Stimulated activated naive CD8-positive, alpha-beta T cell treated with anti-CD3 and anti-CD28 coated beads, Interleukin-15, Interleukin-2, amounts not matched to agents 100 U/mL and 50 U/mL, for 24 hours (primary cell): Measurements from ENCODE around the gene ZAP70.

Experiments
- ATAC-seq: fragments of 150-1000 bp; cut with Tn5 transposase; one replicate; pipeline ENCODE4 v1.10.0; 2021
- DNase-seq: peaks from one replicate; pipeline ENCODE4 v3.0.0; 2021

ZAP70 gene

DNA sequence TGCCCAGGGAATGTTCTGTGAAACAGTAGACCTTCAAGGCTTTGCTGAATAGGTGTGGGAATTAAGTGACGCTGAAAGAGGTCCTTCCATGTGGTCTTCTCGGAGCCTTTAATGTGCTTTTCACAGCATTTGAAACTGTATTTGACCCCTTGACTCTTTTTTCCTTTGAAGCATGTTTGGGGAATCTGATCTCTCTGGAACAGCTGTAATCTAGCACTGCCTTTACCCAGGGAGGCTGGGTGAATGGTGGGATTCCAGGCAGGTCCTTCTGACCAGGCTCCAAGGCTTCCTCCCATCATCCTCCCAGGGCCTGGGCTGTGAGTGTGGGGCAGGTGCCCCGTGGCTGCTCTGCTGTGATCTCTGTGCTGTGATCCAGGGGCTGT lies 4.2 kb downstream of the ZAP70 start:
- DNase-seq (no peak), ATAC-seq (no peak)

DNA sequence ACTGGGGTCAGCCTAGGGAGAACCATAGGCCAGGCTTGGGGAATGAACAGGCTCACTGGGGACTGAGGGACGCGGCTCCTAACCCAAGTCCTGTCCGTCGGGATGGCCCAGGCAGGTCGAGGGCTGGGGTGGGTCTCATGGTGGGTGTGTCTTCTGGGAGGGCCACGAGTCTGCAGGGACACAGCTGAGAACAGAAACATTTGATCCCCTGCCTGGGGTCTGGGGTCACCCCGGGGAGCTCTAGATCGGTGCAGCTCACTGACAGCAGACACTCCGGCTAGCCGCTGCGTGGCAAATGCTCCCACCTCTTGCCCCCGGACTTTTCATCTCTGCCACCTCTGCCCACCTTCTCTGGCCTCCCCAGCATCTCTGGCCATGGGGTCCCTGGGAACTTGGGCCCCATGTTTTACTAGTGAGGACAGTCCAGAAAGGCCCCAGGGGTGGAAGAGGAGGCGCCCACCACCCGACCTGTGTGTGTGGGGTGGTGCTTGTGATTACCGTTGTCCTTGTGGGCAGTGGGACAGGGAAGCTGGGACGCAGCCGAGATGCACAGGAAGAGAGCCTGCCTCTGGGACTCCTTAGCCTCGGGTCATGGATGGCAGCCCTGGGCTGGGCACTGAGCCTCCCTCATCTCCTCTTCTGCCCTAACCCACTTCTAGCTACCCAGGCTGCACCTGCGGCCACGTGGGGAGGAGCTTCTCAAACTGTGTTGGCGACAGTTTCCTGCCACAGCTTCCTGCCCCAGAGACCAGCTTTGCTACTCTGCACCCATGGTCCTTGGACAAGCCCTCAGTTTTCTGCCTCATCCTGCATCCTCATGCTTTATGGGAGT lies 4.9 kb downstream of the ZAP70 start:
- ATAC-seq (peak; percentile 70), DNase-seq (peak; percentile 79)

DNA sequence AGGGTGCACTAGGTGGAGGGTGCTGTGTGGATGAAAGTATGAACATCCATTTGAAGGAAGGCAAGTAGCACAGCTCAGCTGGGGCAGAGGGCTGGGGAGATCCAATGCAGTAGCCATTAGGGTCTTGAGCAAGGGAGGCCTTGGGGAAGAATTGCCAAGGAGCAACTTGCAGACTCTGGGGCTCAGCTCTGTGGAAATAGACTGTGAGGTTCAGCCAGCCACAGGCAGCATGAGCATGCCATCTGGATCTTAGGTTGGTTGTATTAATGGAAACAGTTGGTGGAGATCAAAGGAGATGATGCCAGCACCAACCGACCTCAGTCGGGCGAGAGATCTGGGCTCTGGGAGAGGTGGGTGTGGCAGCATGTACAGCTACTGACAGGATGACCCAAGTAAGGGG lies 5.6 kb downstream of the ZAP70 start:
- ATAC-seq (peak; percentile 14), DNase-seq (peak; percentile 42)

DNA sequence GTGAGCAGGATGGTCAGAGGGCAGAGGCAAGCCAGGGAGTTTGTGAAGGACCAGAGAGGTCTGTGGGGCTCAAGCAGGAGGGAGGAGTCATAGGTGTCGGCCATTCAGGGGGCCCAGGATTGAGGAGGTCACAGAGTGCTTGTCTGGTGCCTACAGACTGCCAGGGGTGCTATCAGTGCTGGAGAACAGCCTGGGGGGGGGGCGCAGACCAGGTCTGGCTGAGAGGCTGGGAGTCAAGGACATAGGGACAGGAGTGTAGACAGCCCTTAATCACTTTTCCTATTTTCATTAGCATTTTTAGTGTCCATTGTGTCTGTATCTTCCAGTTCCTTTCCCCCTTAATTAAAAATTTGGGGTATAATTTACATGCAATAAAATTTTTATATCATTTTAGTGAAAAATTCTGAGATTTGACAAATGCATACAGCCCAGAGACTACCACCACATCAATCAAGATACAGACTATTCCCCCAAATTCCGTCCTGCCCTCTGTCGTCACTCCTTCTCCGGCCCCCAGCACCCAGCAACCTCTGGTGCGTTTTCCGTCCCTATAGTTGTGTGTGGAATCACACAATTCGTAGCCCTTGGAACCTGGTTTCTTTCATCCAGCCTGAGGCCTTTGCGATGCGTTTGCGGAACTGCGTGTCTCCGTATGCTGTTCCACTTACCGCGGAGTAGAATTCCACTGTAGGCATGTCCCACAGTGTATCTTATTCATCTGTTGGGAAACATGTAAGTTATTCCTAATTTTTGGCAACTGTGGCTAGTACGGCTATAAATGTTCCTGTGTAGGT lies 6.2 kb downstream of the ZAP70 start:
- ATAC-seq = no peak
- DNase-seq = no peak

DNA sequence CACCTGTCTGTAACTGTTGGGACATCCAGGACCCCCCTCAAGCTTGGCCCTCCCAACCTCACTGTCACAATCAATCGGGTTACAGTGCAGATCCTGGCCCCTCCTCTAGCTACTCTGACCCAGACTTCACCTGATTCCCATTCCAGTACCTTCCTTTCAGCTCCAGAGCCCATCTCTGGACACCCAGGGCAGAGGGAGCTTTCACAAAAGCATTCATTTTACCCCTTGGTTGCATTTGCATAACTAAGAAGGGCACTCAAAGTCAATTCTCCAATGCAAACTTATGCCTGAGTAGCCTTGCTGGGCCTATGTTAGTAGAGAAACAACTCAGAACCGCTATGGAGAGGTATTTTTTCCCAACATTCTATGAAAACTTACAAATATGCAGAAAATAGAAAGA lies 7.4 kb downstream of the ZAP70 start:
- DNase-seq (no peak), ATAC-seq (no peak)

DNA sequence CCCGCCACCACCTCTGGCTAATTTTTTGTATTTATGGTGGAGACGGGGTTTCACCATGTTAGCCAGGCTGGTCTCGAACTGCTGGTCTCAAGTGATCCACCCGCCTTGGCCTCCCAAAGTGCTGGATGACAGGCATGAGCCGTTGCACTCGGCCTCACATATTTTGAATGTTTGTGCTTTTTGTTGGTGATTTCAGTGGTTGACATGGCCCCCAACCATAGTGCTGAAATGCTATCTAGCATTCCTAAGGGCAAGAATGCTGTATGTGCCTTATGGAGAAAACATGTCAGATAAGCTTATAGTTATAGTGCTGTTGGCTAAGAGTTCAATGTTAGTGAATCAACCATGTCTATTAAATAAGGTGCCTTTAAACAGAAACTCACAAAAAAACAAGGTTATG lies 8.9 kb downstream of the ZAP70 start:
- DNase-seq (no peak), ATAC-seq (no peak)

DNA sequence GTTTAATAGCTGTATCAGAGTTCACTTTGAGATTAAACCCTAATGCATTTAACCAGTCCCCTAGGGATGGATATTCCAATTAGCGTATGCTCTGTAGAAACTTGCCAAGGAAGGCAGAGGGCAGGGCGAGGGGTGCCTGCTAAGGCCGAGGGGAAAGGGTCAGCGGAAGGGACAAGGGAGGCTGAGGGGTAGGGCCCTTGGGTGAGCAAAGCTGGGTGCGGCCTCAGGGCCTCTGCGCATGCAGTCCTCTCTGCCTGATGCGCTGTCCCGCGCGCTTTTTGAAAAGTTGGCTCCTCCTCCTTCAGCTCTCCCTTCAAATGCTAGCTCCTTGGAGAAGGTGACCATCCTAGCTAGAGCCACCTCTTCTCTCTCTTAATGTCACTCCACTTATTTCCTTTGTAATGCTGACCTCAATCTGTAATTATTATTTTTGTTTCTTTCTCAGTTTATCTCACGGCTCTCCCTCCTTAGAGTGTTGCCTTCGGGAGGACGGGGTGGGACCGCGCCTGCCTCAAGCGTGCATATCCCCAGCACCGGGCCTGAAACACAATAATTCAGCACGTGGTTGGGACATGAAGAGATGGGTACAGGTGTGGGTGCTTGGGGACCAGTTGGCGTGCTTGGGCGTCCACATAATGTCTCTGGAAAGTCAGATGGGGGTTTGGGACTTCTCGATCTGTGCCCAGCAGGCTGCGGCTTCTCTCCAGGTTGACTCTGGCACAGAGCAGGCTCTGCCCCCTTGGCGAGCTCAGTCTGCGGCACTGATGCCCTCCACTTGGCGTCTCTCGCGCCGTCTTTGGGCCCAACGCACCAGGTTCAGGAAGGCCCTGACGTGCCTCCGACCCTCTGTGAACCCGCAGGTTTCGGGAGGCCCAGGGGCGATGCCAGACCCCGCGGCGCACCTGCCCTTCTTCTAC lies 10.0 kb downstream of the ZAP70 start:
- DNase-seq (no peak), ATAC-seq (no peak)

DNA sequence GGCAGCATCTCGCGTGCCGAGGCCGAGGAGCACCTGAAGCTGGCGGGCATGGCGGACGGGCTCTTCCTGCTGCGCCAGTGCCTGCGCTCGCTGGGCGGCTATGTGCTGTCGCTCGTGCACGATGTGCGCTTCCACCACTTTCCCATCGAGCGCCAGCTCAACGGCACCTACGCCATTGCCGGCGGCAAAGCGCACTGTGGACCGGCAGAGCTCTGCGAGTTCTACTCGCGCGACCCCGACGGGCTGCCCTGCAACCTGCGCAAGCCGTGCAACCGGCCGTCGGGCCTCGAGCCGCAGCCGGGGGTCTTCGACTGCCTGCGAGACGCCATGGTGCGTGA lies 10.7 kb downstream of the ZAP70 start:
- ATAC-seq (no peak), DNase-seq (no peak)

DNA sequence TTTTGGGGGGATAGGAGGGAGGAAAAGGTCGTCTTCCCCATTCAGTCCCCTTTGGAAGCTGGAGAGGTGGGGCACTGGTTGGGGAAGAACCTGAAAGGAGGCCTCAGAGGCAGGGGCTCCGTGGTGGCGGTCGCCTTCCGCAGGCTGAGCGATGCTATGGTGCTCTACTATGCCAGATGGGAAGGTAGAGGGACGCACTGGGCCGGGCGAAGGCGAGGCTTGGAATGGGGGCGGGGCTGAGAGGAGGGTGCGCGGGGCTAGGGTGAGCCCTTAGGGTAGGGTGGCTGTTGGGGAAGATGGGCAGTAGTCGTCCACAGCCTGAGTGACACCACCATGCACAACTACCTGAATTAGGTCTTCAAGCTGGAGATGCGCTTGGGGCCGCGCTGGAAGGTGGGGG lies 11.1 kb downstream of the ZAP70 start:
- ATAC-seq (no peak), DNase-seq (no peak)

DNA sequence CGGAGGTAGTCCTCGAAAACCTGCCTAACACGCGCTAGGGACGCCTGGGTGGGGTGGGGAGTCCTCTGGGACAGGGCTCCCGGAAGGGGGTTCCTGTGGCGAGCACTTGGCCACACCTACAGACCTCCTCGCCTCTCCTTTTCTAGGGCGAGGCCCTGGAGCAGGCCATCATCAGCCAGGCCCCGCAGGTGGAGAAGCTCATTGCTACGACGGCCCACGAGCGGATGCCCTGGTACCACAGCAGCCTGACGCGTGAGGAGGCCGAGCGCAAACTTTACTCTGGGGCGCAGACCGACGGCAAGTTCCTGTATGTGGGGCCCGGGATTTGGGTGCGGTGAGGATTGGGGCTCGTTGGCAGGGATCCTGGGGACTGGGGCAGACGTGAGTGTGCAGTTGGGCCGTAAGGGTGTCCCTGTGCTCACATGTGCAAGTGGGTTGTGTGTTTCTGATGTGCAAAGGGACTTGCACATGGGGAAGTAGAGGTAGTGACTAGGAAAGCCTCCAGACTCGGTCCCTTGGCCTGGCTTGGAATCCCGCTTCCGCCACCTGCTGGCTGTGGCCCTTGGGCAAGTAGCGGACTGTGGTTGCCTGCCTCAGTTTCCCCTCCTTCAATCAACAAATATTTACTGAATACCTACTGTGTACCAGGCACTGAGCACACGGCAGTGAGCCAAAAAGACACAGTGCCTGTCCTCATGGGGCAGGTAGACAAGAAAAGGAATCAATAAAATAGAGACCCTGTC lies 11.7 kb downstream of the ZAP70 start:
- no peak for DNase-seq
- no peak for ATAC-seq

DNA sequence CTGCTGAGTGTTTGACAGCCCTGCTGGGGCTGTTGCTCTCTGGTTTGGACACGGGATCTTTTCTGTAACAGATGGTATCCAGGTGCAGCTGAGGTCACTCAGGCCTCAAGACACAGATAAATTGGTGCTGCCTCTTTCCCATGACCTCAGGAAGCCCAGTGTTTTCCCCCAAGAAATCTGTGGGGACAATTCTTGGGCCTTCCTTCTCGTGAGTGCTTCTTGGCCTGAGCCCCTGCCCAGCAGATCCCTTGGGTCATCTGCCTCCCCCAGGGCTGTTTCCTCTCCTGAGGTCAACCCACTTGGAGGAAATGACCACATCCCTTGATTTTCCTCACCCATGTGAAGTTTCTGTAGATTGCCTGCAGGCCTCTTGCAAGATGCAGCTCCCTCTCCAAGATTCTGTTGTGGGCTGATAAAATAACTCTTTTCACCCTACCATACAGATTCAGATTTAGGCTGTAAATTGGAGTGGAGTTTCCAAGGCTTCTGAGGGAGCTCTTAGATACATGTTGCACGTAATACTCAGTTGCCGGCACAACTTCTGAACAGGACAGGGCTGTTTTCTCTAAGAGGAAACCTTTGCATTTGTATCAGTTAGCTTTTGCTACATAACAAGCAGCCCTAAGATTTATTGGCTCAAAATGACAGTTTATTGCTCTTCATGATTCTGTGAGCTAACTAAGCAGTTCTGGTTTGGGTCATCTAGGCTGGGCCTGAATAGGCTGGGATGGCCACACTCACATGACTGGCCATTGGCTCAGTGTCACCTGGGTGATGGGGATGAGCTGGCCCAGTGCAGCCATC lies 13.1 kb downstream of the ZAP70 start:
- no peak for DNase-seq
- no peak for ATAC-seq

DNA sequence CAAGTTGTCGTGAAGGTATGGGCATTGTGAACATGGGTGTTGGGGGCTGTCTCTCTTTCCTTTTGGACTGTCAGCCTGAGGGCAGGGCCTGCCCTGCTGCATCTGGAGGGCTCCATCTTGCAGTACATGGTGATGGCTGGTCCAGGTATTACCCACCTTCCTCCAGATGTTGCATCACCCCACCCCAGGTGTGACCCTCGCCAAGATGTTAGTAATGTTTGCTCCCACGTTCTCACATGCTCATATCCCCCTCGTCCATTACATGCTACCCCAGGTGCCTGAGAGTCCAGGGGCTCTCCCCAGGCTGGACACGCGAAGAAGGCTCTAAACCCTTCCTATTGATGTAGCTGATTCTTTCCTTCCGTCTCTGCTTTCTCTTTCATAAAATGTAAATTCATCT lies 13.9 kb downstream of the ZAP70 start:
- DNase-seq = no peak
- no peak for ATAC-seq

DNA sequence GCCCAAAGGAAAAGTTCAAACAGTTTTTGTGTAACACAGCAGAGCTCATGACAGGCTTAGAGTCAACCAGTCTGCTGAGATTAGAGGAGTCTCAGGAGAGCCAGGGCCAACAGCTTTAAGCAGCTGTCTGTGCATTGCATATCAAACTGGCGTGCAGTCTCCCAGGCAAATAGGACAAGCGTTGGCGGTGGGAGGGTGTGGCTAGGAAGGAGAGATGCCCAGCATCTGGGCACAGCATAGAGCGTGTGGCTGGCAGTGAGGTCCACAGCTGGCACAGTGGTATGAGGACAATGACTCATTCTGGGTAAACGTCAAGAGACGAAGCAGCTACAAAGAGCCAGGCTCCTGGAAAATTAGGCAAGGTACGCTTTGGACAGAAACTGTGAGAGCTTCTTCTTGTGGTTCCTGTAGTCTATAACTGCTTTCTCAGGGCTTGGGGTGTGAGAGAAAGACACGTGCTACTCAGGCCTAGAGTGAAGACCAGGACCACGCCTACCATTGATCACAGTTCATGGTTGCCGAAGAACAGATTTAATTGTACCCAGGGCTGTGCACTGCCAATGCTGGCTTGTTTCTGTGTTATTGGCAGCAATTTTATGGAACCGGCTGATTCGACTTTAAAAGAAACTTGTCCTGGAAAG lies 14.8 kb downstream of the ZAP70 start:
- DNase-seq (peak; percentile 50), ATAC-seq (peak; percentile 81)

DNA sequence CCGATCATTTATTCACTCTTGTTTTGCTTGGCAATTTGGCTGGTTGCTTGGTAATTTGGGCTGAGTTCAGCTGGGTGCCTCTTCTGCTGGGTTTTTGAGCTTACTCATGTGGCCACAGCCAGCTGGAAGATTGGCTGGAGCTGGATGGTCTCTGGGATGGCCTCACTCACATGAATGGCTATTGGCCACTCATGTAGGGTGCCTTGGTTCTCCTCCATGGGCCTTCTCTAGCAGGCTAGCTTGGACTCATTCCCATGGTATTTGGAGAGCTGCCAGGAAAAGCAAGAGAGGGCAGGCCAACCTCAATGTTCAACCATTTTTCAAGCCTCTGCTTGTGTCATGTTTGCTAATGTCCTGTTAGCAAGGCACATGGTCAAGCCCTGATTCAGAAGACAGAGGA lies 16.9 kb downstream of the ZAP70 start:
- DNase-seq (no peak), ATAC-seq (no peak)

DNA sequence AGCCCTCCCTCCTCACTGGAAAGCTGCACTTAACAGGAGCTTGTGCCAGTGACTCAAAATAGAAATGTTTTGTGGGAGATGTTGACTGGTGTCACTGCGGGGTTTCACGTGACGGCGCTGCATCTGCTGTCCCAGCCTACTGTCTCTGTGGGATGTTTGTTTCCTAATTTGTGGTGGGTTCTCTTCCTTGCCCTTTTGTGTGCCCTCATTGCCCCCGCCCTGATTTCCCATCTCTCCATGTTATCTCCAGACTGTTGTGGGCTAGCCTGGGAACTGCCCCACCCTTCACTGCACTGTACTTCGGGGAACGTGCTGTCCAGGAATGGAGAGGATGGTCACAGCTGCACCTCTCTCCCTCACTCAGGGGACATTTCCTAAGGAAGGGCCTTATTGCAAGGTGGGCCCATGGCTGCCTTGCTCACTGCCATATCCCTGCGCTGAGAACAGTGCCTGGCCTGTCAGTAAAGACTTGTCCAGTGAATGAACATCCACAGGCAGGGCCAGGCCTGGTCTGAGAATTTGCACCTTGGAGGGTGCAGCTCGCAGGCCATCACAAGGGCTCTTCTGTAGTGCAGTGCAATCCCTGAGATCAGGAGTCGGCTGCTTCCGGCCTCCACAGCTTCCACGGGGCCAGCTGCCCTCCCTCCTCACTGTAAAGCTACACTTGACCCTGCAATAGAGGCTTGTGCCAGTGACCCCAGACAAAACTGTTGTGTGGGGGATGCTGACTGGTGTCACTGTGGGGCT lies 18.1 kb downstream of the ZAP70 start:
- ATAC-seq (no peak), DNase-seq (no peak)

DNA sequence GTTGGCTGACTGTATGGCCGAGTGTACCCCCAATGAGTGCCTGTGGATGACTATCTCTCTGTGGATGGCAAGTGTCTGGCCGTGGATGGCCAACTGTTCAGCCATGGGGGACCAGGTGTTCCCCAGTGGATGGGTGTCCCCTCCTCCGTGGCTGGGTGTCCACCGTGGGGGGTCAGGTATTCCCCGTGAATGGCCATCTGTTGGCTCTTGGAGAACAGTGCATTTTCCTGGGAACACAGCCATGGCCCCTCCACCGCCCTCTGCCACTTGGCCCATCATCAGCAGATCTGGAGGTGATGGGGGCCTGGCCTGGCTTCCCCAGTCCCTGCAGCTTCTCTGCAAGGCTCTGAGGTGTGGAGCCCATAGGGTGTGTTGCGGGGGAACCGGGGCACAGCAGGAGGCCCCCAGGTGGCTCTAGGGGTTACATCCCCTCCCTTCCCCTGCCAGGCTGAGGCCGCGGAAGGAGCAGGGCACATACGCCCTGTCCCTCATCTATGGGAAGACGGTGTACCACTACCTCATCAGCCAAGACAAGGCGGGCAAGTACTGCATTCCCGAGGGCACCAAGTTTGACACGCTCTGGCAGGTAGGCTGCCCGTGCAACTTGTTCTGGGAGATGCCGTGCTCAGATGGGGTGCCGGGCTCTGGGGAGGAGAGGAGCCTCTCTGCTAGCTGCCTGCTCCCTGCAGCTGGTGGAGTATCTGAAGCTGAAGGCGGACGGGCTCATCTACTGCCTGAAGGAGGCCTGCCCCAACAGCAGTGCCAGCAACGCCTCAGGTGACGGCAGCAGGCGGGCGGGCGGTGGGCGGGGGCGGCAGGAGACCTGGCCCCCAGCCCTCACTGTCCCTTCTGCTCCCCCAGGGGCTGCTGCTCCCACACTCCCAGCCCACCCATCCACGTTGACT lies 19.3 kb downstream of the ZAP70 start:
- ATAC-seq (no peak), DNase-seq (no peak)

DNA sequence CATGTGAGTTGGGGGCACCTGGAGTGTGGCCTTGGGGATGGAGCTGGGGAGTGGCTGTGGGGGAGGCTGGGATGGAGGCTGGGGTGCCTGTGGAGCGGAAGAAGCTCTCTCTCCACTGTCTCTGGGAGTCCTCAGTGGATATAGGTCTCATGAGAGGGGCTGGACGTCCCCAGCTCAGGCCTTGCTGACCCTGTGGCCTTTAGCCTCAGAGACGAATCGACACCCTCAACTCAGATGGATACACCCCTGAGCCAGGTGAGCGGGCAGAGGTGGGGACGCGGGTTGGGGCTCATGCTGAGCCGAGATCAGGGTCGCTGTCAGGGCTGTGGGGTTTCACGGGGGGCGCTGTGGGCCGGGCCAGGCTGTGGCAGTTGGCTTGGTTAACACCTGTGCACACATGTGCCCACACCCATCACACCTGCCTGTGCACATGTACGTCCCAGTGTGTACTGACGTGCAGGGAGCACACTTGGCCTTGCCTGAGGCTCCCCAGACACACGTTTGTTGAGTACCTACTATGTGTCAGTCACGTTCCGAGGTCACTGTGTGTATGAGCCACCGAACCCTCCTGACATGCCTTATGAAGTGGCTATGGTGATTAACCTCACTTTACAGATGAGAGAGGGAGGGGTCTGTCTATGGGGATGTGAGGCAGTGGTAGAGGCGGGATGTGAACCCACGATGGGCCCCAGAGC lies 20.1 kb downstream of the ZAP70 start:
- no peak for ATAC-seq

More for the DNA sequence above, 20.1 kb downstream of the ZAP70 start:
- DNase-seq = no peak
